ENCODE measurements around the gene MRE11. TPM values are rescaled to one million over a fixed set of nuclear protein-coding genes. Genes with fewer than 3 reads are reported as not detected.

MRE11 gene
- total RNA-seq, 4 donors from 2014 or later = 11.7 to 25.3 (median 13.4) TPM

- TF ChIP-seq CTCF (IDR thresholded peaks at IDR 0.05) = no peak
- no peak for TF ChIP-seq POLR2A (IDR thresholded peaks at IDR 0.05)
- intact Hi-C loops (cut with DNase I; ENCODE audit: low total_unique reads) = no loop called here
- no peak for DNase-seq (ENCODE audit: low spot score in 2 of 2)
- WGBS, 2 donors = 95 to 98% methylated on average over 2 of the region's 2 CpGs
- no peak overlapping the region for H3K4me3 ChIP-seq (ENCODE audit: low read depth, poor library complexity, severe bottlenecking)
Measured at GRCh38 chr11:94454301-94454700, 39.3 kb downstream of the MRE11 start.

GRCh38 chr11:94452988-94453387 lies 40.7 kb downstream of the MRE11 start:
- WGBS, 2 donors = 94 to 98% methylated on average over 2 of the region's 2 CpGs
- TF ChIP-seq CTCF (IDR thresholded peaks at IDR 0.05) (no peak), POLR2A (IDR thresholded peaks at IDR 0.05) (no peak)

GRCh38 chr11:94450048-94450447 lies 43.6 kb downstream of the MRE11 start:
- no peak overlapping the region for H3K4me3 ChIP-seq (ENCODE audit: low read depth, poor library complexity, severe bottlenecking)
- no peak for DNase-seq (ENCODE audit: low spot score in 2 of 2)
- intact Hi-C loops (cut with DNase I; ENCODE audit: low total_unique reads) = no loop called here
- TF ChIP-seq POLR2A (IDR thresholded peaks at IDR 0.05) = no peak
- TF ChIP-seq CTCF (IDR thresholded peaks at IDR 0.05) = no peak
- 41 to 46% methylated on average over 3 of the region's 3 CpGs for WGBS, 2 donors

More at GRCh38 chr11:94452988-94453387, 40.7 kb downstream of the MRE11 start:
- H3K4me3 ChIP-seq (ENCODE audit: low read depth, poor library complexity, severe bottlenecking) = no peak overlapping the region
- intact Hi-C loops (cut with DNase I; ENCODE audit: low total_unique reads) = no loop called here
- DNase-seq (ENCODE audit: low spot score in 2 of 2) = no peak

- TF ChIP-seq CTCF (IDR thresholded peaks at IDR 0.05) = no peak
- no peak overlapping the region for H3K4me3 ChIP-seq (ENCODE audit: low read depth, poor library complexity, severe bottlenecking)
- intact Hi-C loops (cut with DNase I; ENCODE audit: low total_unique reads) = no loop called here
- 80 to 94% methylated on average over 2 of the region's 2 CpGs for WGBS, 2 donors
- no peak for DNase-seq (ENCODE audit: low spot score in 2 of 2)
Measured at GRCh38 chr11:94449437-94449836, 44.2 kb downstream of the MRE11 start.

GRCh38 chr11:94449029-94449428 lies 44.6 kb downstream of the MRE11 start:
- no peak for DNase-seq (ENCODE audit: low spot score in 2 of 2)
- 96 to 100% methylated on average over 1 of the region's 1 CpG for WGBS, 2 donors
- TF ChIP-seq POLR2A (IDR thresholded peaks at IDR 0.05) = no peak
- TF ChIP-seq CTCF (IDR thresholded peaks at IDR 0.05) = no peak
- H3K4me3 ChIP-seq (ENCODE audit: low read depth, poor library complexity, severe bottlenecking) = no peak overlapping the region
- intact Hi-C loops (cut with DNase I; ENCODE audit: low total_unique reads) = no loop called here

- WGBS, 2 donors = 94% methylated on average over 4 of the region's 4 CpGs
Measured at GRCh38 chr11:94447149-94447548, 46.5 kb downstream of the MRE11 start.

More at GRCh38 chr11:94447149-94447548, 46.5 kb downstream of the MRE11 start:
- TF ChIP-seq POLR2A (IDR thresholded peaks at IDR 0.05) (no peak), CTCF (IDR thresholded peaks at IDR 0.05) (no peak)
- H3K4me3 ChIP-seq (ENCODE audit: low read depth, poor library complexity, severe bottlenecking) = no peak overlapping the region
- intact Hi-C loops (cut with DNase I; ENCODE audit: low total_unique reads) = no loop called here
- DNase-seq (ENCODE audit: low spot score in 2 of 2) = no peak
